Activated CD4-positive, alpha-beta T cell treated with anti-CD3 and anti-CD28 coated beads, Interleukin-2, amount 50 U/mL, for 4 hours (primary cell): ENCODE measurements around the gene OSBPL7.

Source experiments
- DNase-seq, 2 experiments: peaks; one replicate each; pipeline ENCODE4 v3.0.0-alpha.2; 2020

Gene OSBPL7

GRCh38 chr17:47821424-47822391, at the start of gene OSBPL7:
TSS of gene OSBPL7 (minus strand) at chr17:47821794. CDS start at chr17:47820278, 1,516 bp downstream.
- peak; percentile 70 to 73 for DNase-seq

- DNase-seq = no peak
Measured at GRCh38 chr17:47871048-47871447, 49.5 kb upstream of the OSBPL7 start.

GRCh38 chr17:47870056-47870455, 48.5 kb upstream of the OSBPL7 start:
- no peak for DNase-seq

GRCh38 chr17:47869114-47869513, 47.5 kb upstream of the OSBPL7 start:
- DNase-seq = no peak

- DNase-seq = no peak
Measured at GRCh38 chr17:47867813-47868533, 46.4 kb upstream of the OSBPL7 start.

GRCh38 chr17:47866941-47867340, 45.3 kb upstream of the OSBPL7 start:
- no peak for DNase-seq

GRCh38 chr17:47864791-47865216, 43.2 kb upstream of the OSBPL7 start:
- DNase-seq = no peak

GRCh38 chr17:47862621-47863440, 41.2 kb upstream of the OSBPL7 start:
- DNase-seq = no peak

- no peak for DNase-seq
Measured at GRCh38 chr17:47860386-47860785, 38.8 kb upstream of the OSBPL7 start.

GRCh38 chr17:47857551-47858455, 36.2 kb upstream of the OSBPL7 start:
- DNase-seq = no peak

- no peak for DNase-seq
Measured at GRCh38 chr17:47856830-47857229, 35.2 kb upstream of the OSBPL7 start.

- no peak for DNase-seq
Measured at GRCh38 chr17:47855737-47856136, 34.1 kb upstream of the OSBPL7 start.

- DNase-seq = no peak
Measured at GRCh38 chr17:47853616-47854015, 32.0 kb upstream of the OSBPL7 start.

- no peak for DNase-seq
Measured at GRCh38 chr17:47852113-47852949, 30.7 kb upstream of the OSBPL7 start.

GRCh38 chr17:47851764-47852112, 30.1 kb upstream of the OSBPL7 start:
- DNase-seq = no peak

- peak; percentile 60 to 70 for DNase-seq
Measured at GRCh38 chr17:47850692-47851573, 29.3 kb upstream of the OSBPL7 start, which contains the start of gene SP6. TSS of gene SP6 (minus strand) at chr17:47851163. CDS start at chr17:47848429, 2,734 bp downstream.

GRCh38 chr17:47850373-47850691, 28.7 kb upstream of the OSBPL7 start:
- DNase-seq = no peak

GRCh38 chr17:47848198-47848513, 26.6 kb upstream of the OSBPL7 start:
- no peak for DNase-seq

GRCh38 chr17:47847341-47848197, 26.0 kb upstream of the OSBPL7 start:
- peak in 1 of 2 experiments; percentile 17 for DNase-seq
